HG02970 (cell line): ENCODE measurements around the gene TSR1.
A peak's percentile ranks its signal among the peaks of the same experiment; 100 is the strongest.

Source experiments
- ATAC-seq: cut with Tn5 transposase; IDR thresholded peaks from one replicate; pipeline ENCODE4 v1.9.1; 2021; ENCODE audit warnings: mild to moderate bottlenecking, moderate library complexity, moderate number of reproducible peaks; ENCODE audit not compliant: unreplicated experiment, low FRiP score

The TSR1 gene

GRCh38 chr17:2336215-2336851, at the start of gene TSR1:
TSR1 (minus strand) TSS chr17:2336457; CDS start chr17:2336427, 30 bp downstream.
- peak; percentile 78 for ATAC-seq

GRCh38 chr17:2385240-2386210, 49.3 kb upstream of the TSR1 start:
- ATAC-seq: no peak

GRCh38 chr17:2384439-2385127, 48.3 kb upstream of the TSR1 start:
- ATAC-seq: no peak

- no peak for ATAC-seq
These were observed 47.4 kb upstream of the TSR1 start for GRCh38 chr17:2383628-2384167.

GRCh38 chr17:2380950-2381649, 44.8 kb upstream of the TSR1 start:
- ATAC-seq: no peak

GRCh38 chr17:2380226-2380922, 44.1 kb upstream of the TSR1 start:
- ATAC-seq: no peak

GRCh38 chr17:2379489-2380225, 43.4 kb upstream of the TSR1 start:
- ATAC-seq: no peak

GRCh38 chr17:2378905-2379304, 42.6 kb upstream of the TSR1 start:
- no peak for ATAC-seq

GRCh38 chr17:2377659-2378058, 41.4 kb upstream of the TSR1 start:
- ATAC-seq: no peak

GRCh38 chr17:2376107-2376506, 39.9 kb upstream of the TSR1 start:
- no peak for ATAC-seq

GRCh38 chr17:2375406-2375805, 39.1 kb upstream of the TSR1 start:
- ATAC-seq: no peak

GRCh38 chr17:2374549-2375285, 38.5 kb upstream of the TSR1 start:
- no peak for ATAC-seq

GRCh38 chr17:2373179-2373578, 36.9 kb upstream of the TSR1 start:
- no peak for ATAC-seq

- no peak for ATAC-seq
These were observed 36.4 kb upstream of the TSR1 start for GRCh38 chr17:2372681-2373080.

DNA sequence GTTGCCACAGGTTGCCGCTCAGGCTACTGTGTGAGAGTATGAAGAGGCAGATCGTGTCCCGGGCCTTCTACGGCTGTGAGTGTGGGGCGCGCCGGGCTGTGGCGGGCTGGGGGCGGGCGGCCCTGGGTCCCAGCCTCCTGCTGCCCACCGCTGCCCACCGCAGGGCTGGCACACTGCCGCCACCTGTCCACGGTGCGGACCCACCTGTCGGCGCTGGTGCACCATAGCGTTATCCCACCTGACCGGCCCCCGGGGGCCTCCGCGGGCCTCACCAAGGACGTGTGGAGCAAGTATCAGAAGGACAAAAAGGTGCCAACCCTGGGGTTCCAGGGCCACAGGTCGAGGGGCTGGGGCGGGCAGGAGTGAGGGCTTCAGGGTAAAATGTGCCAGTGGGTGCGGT, 35.9 kb upstream of the TSR1 start:
- ATAC-seq: no peak

DNA sequence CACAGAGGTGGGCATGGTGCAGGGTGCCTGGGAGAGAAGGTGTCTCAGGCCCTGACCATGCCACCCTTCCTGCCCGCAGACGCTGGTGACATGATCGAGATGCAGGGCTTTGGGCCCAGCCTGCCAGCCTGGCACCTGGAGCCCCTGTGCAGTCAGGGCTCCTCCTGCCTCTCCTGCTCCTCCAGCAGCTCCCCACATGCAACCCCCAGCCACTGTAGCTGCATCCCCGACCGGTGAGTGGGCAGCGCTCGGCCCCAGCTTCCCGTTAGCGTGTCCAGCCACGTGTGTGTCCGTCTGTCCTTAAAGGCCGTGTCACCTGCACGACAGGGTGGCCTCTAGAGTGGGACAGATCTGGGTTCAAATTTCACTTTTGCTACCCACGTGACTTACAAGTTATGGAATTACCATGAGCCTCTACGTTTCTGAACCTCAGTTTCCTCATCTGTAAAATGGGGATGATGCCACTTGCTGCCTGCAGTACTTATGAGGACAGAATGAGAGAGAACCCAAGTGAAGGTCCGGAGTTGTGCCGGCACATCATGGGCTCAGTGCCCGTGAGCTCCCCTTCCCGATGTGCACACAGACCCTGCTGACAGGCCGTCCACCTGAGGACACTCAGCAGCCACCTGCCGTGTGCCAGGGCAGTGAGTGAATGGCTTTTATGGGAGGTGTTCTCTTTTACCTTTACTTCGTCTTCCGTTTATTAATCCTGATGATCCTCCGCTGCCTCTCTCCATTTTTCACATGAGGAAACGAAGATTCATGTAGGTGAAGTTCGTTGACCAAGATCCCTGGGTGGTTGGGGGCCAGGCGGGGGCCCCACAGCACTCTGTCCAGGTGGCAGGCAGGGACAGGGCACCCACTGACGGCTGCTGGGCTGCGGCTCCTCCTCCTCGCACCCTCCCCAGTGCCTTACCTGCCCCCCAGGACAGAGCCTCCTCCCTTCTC, 35.2 kb upstream of the TSR1 start:
- no peak for ATAC-seq

GRCh38 chr17:2370211-2370589, 33.9 kb upstream of the TSR1 start:
- no peak for ATAC-seq
